COLO668 (cell line): ENCODE data around the gene GPNMB.
"Not testable (repeated sequence)": the region's sequence is repeated elsewhere in the genome, so short reads cannot be mapped to it uniquely, and the experiment has no call there.

Experiments
- DNase-seq: peaks from one replicate; lab custom pipeline; 2025; ENCODE audit not compliant: unreplicated experiment; lab: John Stamatoyannopoulos, UW

GPNMB gene

DNA sequence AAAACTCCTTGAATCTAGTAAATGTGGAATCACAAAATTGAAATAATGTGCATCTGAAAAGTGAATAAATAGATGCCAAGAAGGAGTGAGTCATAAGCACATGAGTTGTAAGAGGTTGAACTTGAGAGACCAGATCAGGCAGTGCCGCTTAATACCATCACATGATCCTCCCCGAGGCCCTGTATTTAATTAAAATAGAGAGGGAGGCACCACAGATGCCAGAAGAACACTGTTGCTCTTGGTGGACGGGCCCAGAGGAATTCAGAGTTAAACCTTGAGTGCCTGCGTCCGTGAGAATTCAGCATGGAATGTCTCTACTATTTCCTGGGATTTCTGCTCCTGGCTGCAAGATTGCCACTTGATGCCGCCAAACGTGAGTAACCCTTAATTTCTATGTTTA lies at the start of gene GPNMB:
Gene GPNMB (plus strand): TSS at position 221 of the 400 bp plus-strand sequence. CDS start 83 bp downstream, at position 304.
- DNase-seq, result no peak

DNA sequence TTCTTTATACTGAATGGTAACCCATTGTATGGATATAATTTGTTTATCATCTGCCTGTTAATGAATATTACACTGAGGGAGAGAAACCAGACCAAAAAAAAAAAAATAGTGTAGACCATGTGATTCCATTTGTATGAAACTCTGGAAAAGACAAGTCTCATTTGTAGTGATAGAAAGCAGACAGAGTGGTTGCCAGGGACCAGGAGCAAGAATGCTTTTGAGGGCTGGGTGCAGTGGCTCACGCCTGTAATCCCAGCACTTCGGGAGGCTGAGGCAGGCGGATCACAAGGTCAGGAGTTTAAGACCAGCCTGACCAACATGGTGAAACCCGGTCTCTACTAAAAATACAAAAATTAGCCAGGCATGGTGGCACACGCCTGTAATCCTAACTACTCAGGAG lies 48.8 kb upstream of the GPNMB start:
- not testable (repeated sequence) for DNase-seq

DNA sequence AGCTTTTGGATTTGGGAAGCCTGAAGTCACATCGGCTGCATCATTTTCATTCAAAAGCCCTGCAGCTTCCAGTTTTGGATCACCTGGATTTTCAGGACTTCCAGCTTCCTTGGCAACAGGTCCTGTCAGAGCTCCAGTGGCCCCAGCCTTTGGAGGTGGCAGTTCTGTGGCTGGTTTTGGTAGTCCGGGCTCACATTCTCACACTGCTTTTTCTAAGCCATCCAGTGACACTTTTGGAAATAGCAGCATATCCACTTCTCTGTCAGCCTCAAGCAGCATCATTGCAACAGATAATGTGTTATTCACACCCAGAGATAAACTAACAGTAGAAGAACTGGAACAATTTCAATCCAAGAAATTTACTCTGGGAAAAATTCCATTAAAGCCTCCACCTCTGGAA lies 46.2 kb upstream of the GPNMB start:
- no peak for DNase-seq

DNA sequence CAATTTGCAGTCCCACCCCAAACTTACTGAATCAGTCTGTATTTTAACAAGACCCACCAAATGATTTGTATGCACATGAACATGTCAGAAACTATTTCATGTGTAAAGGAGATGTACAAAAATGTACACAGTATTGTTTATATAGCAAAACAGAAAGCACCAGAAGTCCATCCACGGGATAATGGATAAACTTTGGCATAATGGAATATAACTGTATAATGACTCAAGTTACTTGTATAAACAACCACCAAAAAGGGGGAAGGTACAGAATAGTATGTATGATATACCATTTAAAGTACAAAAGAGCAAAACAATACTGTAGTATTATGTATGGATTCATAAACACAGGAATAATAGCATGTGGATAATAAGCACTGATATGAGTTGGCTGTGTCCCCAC lies 42.3 kb upstream of the GPNMB start:
- DNase-seq, result no peak

DNA sequence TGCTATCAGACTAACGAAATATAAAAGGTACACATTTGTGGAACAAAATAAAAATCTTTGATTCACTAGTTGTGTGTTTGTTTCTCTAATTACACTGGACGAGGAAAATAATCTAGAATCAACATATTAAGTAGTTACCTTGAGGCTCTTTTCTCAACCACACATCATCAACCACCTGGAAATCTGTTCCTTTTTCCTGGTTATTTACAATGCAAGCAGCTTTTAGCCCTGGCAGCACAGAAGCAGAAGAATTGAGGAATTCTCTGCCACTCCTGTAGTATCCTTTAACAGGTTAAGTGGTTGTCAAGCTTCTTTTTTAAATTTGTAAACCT lies 41.0 kb upstream of the GPNMB start:
- no peak for DNase-seq

DNA sequence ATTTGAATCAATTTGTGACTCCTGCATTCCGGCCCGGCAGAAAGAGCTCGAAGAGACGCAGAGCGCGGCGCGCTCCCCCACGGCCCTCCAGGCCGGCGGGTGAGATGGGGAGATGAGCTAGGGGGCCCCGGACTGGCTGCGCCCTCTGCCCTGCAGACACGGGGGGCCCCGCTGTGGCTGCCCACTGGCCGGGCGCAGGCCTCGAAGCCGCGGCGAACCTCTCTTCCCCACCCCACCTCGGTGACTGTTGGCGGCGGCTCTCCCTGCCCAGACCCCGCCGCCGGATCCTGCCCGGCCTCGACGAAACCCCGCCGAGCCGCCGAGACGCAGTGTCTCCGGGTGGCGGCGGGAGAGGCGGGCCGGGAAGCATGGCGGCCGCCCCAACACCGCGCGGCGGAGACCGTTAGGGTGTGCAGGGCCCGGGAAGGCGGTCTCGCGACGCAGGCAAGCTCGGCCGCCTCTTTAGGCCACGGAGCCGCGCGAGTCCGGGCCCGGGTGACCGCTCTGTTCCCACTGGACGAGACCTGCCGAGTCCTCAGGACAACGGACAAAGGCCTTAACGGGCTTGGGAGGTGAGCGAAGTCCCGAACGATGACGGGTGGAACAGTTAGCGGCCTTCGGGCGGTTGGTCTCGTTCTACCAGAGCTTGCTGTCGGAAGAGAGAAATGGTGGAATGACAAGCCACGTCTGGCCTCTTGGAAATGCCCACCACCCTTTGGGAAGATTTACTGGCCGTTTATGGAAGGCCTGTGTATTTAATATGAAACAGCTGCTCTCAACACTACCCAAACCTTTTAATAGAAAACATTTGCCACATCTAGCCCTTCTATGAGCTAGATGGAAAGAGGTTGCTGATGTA lies 40.4 kb upstream of the GPNMB start:
- no peak for DNase-seq

DNA sequence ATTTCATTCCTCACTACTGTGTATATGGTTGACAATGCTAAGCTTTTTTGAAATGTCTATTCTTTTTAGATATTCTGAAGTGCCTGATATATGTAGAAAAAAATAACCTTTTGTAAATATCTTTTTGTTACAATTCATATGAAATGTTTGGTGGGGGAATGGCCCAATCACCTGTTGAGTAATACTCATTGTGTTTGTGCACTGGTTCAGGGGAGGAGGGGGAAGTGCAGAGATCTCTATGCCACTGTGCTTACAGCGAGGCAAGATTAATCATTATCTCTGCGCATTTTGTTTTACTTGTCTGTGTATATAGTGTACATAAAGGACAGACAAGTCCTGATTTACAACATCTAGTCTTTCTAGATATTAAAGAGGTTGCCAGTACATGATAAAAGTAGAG lies 39.6 kb upstream of the GPNMB start:
- peak; percentile 31 for DNase-seq

DNA sequence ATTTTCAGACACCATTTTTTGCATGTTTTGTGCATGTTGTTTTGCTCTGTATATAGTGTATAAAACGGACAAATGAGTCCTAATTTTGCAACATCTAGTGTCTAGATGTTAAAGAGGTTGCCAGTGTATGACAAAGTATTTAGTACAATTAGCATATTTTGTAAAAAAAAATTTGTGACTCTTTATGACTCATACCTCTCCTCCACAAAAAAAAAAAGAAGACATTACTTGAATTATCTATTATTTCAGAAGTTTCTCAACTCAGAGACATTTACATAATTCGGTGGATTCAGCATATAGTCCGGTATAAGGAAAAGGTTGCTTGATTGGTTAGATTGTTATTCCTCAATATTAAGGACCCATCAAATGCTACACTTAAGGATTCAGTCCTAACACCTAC lies 38.7 kb upstream of the GPNMB start:
- no peak for DNase-seq

DNA sequence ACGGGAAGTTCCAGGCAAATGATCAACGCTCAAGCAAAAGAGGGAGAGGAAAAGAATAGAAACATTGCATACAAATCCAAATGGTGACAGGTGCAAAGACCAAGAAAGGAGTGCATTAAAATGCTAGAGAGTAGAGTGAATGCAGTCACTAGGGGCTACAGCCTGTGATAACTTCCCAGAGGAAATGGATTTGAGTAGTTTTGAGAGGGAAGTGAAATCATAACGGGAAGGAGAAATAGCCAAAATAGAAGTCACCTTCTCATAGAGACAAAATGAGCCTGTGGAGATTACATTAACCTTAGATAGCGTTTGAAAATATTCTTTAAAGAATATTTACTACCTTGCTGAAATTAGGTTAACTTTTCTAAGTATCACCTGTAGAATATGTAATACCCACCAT lies 38.3 kb upstream of the GPNMB start:
- DNase-seq, result no peak

DNA sequence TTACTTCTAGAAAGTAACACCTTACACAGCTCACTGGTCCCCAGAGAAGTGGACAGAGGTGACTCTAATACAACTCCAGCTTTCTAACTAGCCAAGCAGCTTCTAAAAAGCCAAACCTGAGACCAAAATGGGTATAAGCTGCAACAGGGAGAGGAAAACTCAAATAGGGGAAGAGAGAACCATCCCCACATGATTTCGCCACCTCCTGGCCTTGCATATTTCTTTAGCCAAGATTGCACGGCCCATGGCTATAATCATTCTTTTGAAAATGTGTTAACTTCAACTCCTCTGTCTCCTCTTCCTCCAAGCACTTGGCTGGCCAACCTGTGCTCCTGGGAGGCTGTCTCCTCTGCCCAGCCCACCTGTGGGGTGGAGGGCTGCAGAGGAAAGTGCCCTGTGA lies 36.1 kb upstream of the GPNMB start:
- DNase-seq, result no peak

DNA sequence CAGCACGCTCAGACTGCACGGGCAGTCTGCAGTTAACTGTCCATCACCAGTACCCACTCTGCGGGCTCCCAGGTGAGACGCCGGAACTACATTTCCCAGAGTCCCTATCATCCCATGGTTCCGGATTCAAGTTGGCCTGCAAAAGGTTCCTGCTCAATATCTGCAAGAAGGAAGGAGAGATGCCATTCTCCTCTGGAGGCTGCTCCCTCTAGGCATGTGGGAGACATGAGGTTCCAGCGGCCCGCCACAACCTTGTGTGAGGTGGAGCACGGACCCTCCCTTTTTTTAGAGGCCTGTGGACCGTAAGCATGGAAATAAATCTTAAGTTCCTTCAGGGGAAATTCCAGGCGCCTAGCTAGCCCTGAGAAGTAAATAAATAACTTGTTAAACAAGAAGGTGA lies 35.0 kb upstream of the GPNMB start:
- DNase-seq, result no peak

DNA sequence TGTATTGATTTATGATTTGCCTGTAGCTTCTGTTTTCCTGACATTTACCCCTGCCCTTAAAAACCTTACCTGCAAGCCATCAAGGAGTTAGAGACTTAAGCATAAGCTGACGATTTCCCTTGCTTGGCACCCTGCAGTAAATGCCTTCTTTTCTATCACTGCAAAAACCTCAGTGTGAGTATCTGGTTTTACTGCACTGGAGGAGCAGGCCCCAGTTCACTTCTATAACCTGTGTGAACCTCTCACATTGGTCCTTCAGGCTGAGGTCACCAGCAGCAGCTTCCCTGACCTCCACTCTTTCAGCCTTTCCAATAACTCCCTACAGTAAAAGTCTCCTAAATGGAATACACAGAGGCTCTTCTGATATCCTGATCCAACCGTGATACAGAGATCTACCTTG lies 34.2 kb upstream of the GPNMB start:
- no peak for DNase-seq

DNA sequence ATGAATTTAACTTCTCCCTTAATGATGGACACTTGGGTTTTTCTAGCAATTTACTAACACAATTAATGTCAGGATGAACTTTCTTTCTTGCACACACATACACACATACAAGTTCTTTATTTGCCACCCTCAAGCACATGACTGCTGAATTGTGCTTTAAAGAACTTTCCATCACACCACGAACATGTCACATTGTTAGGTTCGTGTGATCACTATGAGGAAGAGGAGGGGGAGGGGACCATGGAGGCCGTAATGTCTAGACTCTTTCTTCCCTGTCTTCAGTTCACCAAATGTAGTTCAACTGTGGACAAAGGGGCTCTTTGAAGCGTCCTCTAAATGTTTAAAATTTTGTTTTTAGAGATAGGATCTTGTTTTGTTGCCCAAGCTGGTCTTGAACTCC lies 33.7 kb upstream of the GPNMB start:
- no peak for DNase-seq

DNA sequence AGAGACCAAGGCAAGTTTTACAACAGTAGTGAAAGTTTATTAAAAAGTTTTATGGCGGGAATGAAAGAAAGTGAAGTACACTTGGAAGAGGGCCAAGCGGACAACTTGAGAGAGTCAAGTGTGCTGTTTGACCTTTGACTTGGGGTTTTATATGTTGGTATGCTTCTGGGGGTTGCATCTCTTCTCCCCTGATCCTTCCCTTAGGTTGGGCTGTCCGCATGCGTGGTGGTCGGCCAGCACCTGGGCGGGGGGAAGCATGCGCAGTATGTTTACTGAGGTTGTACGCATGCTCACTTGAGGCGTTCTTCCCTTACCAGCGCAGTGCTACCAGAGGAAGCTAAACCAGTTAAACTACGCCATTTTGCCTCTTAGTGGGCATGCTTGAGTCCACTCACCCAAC lies 32.8 kb upstream of the GPNMB start:
- DNase-seq, result no peak

DNA sequence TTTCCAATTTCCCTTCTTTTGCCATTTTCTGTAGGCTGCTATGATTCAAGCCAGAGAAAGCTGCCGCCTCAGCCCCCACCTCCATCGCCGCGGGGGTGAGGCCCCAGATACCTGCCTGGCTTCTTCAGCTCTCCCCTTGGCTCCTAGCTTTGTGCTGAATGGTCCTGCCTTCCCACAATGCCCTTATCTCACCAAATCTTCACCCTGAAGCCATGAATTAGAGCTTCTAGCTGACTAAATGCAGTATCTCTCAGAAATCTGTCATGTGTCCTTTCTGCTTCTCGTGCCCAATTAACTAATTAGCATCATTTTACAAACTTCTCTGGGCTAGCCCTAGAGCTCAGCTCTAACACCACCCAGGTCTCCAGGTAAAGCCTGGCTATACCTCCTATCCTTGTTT lies 32.2 kb upstream of the GPNMB start:
- no peak for DNase-seq

DNA sequence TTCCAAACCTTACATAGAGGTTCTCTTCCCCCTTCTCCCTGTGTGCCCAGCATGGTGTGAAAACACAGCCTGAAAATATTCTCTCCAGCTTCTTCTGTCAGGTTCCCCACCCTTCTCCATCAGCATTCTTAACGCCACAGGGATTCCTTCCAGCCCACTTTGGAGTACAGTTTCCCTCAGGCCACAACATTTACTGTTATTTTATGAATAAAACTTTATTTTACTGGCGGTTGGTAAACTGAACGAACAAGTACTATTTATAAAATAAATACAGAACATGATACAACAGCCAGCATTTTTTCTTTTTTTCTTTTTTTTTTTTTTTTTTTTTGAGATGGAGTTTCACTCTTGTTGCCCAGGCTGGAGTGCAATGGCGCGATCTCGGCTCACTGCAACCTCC lies 31.6 kb upstream of the GPNMB start:
- no peak for DNase-seq

DNA sequence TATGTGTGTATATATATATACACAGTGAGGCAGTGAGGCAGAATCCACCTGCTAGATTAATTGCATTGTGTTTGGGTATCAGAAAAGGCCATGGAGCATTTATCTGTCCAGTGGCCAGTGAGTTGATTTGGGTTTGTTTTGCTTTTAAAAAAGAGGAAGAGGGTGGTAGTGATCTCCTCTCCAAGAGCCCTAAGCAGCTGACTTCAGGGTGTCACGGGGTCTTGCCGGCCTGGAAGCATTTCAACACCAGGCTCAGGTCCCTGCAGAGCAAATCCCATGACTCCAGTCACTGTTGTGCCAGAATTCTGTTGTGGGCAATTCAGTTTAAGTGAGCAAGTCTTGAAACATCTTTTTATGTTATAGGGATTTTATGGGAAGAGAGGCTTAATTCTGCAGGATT lies 30.6 kb upstream of the GPNMB start:
- DNase-seq, result no peak

DNA sequence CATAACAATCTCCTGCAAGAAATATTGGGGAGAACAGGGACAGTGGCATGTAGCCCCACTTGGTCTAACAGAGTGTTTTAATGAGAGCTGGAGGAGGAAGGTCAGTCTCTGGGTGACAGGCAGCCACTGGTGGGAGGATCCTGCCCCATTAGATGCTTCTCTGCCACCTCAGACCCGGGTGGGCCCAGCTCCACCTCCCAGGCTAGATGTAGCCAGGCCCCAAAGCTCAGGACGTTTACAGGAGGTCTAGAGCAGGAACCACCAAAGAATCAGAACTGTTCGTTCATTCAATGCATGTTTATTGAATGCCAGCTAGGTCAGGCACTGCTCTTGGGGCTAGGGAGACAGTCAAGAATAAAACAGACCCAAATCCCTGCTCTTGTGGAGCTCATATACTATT lies 28.4 kb upstream of the GPNMB start:
- no peak for DNase-seq

DNA sequence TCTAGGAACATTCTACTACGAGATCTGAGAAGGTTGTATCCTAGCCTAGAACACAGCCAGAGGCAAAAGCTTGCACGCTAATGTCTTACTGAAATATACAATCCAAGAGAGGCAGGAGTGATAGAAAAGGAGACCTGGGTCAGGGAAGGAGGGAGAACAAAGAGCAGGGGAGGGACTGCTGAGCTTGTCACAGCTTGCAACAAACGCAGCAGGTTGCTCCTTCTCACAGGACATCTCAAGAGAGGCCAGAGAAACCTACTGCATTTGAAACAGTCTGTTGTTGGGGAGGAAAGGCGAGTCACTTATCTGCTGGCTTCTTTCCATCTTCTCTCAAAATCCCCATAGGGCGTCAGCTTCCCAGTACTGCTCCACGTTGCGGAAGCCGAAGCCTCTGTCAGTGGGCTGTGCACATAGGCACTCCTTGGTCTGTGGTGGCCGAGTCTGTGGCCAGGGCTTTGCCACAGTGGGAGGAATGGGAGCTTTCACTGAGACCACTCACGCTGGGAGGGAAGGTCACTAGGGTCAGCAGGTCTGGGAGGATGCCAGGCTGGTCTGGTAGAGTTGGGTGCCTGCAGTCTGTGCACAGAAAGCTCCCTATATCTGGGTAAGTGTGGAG lies 25.8 kb upstream of the GPNMB start:
- no peak for DNase-seq

DNA sequence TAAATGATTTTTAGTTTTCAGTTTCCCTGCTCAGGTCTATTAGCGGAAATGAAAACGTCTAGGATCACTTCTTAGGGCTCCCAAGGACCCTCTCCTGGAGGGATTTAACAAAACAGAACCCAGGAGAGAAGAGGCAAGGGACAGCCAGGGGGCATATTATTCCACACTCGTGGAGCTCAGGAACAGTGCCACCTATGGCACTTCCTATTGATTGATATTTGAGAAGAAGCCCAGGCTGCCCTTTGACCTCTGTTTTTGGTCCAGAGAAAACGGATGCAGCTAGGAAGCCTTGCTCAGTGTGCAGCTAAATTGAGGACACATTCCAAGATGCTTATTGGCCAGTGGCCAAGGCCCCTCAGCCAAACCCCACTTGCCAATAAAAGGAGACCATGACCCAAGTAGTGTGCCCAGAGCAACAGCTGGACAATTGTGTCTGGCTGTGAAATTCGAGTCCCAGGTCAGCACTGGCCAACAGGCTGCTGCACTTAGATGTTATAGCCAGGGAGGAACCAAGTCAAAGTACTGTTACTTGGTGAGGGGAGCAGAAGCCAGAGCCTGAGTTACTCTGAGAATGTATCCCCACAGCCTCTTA lies 24.0 kb upstream of the GPNMB start:
- peak; percentile 28 for DNase-seq

DNA sequence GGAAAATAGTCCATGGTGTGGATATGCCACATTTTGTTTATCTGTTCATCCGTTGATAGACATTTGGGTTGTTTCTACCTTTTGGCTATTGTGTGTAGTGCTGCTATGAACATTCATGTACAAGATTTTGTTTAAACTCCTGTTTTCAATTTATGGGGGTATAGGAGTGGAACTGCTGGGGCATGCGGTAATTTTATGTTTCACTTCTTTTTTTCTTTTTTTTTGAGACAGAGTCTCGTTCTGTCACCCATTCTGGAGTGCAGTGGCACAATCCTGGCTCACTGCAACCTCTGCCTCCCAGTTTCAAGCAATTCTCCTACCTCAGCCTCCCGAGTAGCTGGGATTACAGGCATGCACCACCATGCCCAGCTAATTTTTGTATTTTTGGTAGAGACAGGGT lies 22.2 kb upstream of the GPNMB start:
- not testable (repeated sequence) for DNase-seq

DNA sequence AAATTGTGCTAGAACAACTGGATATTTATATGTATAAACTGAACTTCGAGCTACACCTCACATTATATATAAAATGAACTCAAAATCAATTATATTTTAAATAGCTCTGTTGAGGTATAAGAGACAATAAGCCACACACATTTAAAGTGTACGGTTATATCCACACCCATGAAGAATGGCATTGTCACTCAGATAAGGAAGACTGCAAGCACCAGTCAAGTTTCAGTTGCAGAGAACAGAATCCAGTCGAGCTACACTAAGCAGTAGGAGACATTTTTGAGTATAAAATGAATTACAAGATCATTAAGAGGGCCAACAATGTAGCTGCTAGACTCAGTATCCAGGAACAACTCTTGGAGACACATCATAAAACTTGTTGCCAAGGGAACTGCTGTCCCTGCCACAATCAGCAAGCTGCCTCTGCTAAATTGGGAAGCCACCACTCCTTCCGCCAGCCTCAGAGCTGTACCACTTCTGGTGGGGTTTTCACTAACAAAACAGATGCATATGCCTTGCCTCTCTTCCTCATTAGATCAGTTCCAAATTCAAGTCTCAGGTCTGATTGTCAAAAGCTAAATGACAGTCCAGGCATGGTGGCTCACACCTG lies 19.6 kb upstream of the GPNMB start:
- no peak for DNase-seq
